GM21515 (cell line): Measurements from ENCODE around the gene COP1.
"Not testable (repeated sequence)": the region's sequence is repeated elsewhere in the genome, so short reads cannot be mapped to it uniquely, and the experiment has no call there.

Source experiments
- ATAC-seq: cut with Tn5 transposase; IDR thresholded peaks from one replicate; pipeline ENCODE4 v1.9.1; 2021; ENCODE audit not compliant: unreplicated experiment

COP1 gene

DNA sequence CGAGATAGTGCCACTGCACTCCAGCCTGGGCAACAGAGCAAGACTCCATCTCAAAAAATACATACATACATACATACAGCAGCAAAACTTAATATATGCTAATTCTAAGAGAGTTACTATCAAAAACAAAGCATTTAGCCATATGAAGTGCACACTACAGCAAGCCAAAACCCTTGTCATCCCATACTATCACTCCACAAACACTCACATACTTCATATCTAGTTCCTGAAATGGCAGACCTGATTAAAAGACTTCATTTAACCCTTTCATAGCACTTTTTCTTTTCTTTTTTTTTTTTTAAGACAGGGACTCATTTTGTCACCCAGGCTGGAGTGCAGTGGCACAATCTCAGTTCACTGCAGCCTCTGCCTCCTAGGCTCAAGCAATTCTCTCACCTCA lies 65.6 kb downstream of the COP1 start:
- no peak for ATAC-seq

GRCh38 chr1:176136891-176137290 lies 70.2 kb downstream of the COP1 start:
- no peak for ATAC-seq

DNA sequence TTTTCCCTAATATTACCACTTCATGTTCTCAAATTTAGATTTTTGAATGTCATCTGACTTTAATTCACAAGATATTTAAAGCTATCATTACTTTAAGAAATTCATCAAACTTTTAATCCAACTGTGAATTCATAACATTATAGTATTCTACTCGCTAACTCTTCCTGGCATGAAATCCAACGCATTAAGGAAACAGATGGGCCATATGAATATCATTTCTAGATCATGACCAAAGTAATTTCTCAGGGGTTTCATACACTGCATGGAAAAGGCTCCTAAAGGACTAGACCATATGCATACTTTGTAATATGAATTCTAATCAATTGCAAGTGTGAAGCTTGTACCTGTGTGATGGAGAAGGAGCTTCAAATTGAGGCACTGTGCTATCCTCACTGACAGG lies 72.4 kb downstream of the COP1 start:
- ATAC-seq: no peak

DNA sequence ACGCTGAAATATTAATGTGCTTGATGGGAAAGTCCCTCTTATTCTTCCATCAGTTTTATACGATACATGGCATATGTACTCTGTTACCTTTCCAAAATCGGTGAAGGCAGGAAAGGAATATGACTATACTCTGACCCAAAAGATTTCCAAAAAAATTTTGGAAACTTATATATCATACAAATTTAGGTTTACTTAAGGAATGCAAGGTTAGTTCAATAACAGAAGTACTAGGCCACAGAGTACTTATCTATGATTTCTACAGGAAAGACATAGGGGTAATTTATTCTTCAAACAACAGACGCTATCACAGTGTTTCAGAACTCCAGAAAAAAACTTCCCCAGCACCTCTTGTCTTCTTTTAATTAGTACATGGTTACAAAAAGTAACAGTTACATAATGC lies 84.8 kb downstream of the COP1 start:
- no peak for ATAC-seq

DNA sequence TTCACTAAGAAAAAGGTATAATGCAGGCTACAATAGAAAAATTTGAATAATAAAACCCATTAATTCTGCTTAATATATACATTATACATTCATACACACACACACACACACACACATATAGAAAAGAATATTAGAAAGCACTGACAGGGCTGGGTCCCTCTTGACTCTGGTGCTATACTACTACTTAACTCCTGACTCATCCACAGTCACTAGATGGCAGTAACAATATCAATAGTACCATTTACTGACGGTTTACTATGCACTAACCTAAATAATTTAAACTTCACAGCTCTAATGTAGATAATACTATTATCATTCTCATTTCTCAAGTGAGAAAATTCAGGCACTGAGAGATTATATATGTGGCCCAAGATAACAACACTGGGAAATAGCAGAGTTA lies 87.5 kb downstream of the COP1 start:
- no peak for ATAC-seq

DNA sequence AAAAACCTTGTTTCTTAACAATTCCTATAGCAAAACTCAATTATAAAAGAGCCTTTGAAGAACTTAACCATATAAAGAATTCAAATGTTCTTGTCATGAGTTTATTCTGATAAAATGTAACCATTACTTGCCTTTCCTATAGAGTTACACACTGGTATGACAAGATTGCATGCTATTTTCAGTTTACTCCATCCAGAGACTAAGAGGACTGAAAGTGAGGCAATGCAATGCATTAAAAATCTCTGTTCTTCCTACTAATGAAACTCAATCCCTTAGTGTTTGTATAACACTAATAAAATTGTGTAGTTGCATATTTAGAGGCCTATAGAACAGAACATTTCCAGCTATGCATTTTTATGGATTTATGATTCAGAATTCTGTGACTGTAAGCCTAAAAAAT lies 88.1 kb downstream of the COP1 start:
- ATAC-seq: no peak

DNA sequence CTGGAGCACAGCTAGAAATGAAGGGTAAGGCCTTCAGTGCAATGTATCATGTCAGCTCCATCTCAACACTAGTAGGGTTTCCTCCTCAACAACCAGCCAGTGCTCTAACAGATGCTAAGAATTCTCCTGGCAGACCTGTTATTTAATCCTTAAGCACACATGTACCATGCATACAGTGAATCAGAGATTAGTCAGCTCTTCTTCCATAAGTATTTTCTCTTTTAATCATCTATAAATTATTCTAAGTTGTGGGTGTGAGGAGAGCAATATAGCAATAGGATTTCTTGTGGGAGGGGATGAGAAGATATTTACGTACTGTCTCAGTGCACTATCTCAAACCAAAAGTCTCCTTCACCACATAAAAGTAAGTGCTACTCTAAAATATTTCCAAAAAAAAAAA lies 95.3 kb downstream of the COP1 start:
- no peak for ATAC-seq

DNA sequence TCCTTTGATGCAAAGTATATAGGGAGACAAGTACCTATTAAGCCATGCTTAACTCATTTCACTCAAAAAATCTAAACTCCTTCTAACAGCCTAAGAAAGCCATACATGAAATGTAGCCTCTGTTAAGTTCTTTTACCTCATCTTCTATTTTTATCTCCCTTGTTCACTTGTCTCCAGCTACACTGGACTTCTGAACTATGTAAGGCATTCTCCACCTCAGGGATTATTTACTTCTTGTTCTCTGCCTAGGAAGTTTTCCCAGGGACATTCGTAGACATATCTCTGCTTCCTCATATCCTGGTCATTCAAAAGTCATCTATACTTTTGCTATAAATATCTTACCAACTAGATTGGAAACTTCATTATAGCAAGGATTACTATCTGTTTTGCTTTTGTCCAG lies 96.9 kb downstream of the COP1 start:
- ATAC-seq: no peak

- ATAC-seq: no peak
Measured at GRCh38 chr1:176102768-176103350, 104.2 kb downstream of the COP1 start.

GRCh38 chr1:176101951-176102642 lies 105.0 kb downstream of the COP1 start:
- no peak for ATAC-seq

DNA sequence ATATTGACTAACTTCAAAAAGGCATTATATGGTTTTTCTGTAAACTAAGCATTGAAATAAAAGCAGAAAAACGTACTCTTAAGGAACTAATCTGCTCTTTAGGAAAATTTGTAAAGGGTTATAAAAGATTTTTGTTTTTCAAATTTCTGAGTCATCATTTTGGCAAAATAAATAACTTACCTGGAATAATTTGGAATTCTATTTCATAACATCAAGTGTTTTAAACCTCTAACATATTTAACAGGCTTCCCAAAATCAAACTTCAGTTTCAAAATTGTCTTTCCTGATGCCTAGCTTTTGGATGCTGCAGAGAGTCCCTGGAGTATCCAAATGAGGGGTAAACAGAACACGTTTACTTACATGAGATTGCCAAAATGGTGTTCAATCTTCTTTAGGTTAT lies 108.5 kb downstream of the COP1 start:
- no peak for ATAC-seq

GRCh38 chr1:176096015-176096414 lies 111.1 kb downstream of the COP1 start:
- ATAC-seq: no peak

GRCh38 chr1:176090766-176091165 lies 116.3 kb downstream of the COP1 start:
- no peak for ATAC-seq

DNA sequence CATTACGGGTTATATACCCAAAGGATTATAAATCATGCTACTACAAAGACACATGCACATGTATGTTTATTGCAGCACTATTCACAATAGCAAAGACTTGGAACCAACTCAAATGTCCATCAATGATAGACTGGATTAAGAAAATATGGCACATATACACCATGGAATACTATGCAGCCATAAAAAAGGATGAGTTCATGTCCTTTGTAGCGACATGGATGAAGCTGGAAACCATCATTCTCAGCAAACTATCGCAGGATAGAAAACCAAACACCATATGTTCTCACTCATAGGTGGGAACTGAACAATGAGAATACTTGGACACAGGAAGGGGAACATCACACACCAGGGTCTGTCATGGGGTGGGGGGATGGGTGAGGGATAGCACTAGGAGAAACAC lies 119.3 kb downstream of the COP1 start:
- not testable (repeated sequence) for ATAC-seq

DNA sequence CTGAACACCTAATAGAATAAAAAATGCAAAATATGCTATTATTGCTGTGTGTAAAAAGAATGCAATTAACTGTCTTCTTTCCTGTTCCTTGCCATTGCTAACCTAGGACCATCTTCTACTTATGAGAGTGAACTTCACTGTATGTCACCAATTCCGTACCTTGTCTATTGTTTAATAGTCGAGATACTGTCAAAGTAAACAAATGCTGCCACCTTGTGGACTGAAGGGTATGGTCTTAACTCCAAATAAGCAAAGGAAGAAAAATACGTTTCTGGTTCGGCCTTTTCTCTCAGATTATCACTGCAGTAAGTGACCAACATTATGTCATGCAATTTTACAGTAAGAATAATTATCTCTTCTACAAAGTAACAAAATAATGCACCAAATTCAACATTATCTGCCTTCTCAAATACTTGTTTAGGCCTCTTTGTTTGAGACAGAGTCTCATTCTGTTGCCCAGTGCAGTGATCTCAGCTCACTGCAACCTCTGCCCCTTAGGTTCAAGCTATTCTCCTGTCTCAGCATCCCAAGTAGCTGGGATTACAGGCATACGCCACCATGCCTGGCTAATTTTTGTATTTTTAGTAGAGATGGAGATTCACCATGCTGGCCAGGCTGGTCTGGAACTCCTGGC lies 133.4 kb downstream of the COP1 start:
- ATAC-seq: peak; percentile 77

DNA sequence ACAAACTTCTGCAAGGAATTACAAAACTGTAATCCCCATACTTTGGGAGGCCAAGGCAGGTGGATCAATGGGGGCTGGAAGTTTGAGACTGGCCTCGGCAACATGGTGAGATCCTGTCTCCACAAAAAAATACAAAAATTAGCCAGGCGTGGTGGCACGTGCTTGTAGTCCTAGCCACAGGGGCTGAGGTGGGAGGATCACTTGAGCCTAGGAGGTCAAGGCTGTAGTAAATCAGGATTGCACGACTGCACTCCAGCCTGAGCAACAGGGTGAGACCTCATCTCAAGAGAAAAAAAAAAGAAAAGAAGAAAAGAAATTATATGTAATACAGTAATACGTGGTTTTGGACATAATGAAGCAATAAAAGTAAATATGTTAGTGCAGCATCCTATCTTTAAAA lies 138.2 kb downstream of the COP1 start:
- ATAC-seq: no peak

DNA sequence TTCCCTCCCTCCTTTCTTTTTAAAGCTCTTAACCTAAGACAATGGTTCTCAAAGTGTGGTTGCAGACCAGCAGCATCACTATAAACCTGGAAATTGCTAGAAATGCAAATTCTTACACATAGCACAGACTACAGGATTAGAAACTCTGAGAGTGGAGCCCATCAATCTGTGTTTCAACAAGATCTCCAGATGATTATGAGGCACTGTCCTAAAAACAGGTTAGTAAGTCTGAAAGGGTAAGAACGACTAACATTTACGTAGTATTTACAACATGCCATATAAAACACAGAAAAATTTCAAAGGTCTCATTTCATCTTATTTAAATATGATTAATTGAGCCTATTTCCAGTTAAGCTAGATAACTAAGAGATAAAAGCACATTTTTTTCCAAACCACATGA lies 138.8 kb downstream of the COP1 start:
- no peak for ATAC-seq

DNA sequence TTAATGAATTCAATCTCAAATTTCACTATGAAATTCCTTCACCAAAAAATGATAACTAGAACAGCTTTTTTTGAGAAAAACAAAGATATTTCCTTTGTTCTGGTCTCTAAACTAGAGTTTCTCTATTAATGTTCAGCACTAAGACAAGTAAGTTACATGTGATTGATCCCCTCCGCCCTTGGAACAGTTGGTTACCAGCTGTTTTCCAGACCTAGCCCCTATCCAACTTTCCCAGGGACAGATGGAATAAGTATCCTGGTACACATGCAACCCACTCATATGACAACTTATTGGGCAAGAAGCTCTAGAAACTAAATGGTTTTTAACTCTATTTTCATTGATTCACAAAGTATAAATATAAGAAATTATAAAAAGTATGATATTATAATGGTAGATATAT lies 140.4 kb downstream of the COP1 start:
- ATAC-seq: no peak

GRCh38 chr1:176058686-176059085 lies 148.4 kb downstream of the COP1 start:
- no peak for ATAC-seq

DNA sequence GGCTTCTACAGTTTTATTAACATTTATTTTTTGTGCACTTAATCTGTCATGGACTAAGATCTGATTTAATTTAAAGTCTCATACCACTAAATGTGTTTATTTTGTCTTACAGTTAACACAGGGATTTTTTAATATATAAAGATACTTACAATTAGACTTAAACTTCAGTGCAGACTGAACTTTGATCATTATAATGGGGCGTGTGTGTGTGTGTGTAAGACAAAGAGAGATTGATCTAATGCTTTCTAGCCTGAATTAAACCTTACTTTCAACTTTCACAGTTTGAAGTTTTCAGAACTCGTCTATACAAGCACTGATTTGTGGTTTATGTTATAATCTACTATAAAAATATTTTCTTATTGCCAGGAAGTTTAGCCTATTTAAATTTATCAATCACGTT lies 150.8 kb downstream of the COP1 start:
- no peak for ATAC-seq

- no peak for ATAC-seq
Measured at GRCh38 chr1:176055398-176055797, 151.7 kb downstream of the COP1 start.

GRCh38 chr1:176051902-176052518 lies 155.1 kb downstream of the COP1 start:
- ATAC-seq: no peak
